SU-DHL-6 (cell line): ENCODE results near the gene TUBB2B.
A peak's percentile ranks its signal among the peaks of the same experiment; 100 is the strongest.

Experiments used
- H2AFZ ChIP-seq: fragments of 200-600 bp; sonication (generic); 2 replicates; pipeline ENCODE4 v1.6.1; 2014; ENCODE audit warnings: low read depth, mild to moderate bottlenecking, moderate library complexity, mixed read lengths, antibody characterized with exemption, low read length; ENCODE audit not compliant: severe bottlenecking
- H3F3A ChIP-seq: fragments of 200-600 bp; shearing (Covaris generic); 2 replicates; pipeline ENCODE4 v1.6.0; 2016; ENCODE audit warnings: antibody characterized with exemption, mild to moderate bottlenecking; ENCODE audit not compliant: insufficient read depth
- H3K27ac ChIP-seq: fragments of 200-600 bp; sonication (generic); 2 replicates; pipeline ENCODE4 v1.5.1; 2016; ENCODE audit warnings: low read depth, mild to moderate bottlenecking, low read length, moderate library complexity, mixed read lengths
- H3K27me3 ChIP-seq: fragments of 200-600 bp; sonication (generic), shearing (Covaris generic); 2 replicates; pipeline ENCODE4 v1.6.0; 2014; ENCODE audit warnings: mild to moderate bottlenecking, low read length
- H3K36me3 ChIP-seq: fragments of 200-600 bp; sonication (generic); 2 replicates; pipeline ENCODE4 v1.6.1; 2014; ENCODE audit warnings: mild to moderate bottlenecking, low read length, mixed read lengths
- H3K4me2 ChIP-seq: fragments of 300-600, 200-600 bp; shearing (Covaris generic), sonication (generic); 2 replicates; pipeline ENCODE4 v1.6.0; 2014; ENCODE audit warnings: low read length, low read depth, mild to moderate bottlenecking; ENCODE audit not compliant: poor library complexity, severe bottlenecking
- H3K4me3 ChIP-seq: fragments of 200-600 bp; sonication (generic); 2 replicates; pipeline ENCODE4 v1.5.1; 2014; ENCODE audit warnings: antibody characterized with exemption, low read length, mild to moderate bottlenecking, mixed read lengths; ENCODE audit not compliant: insufficient read depth, poor library complexity, severe bottlenecking
- H3K79me2 ChIP-seq: fragments of 200-600 bp; sonication (generic); 2 replicates; pipeline ENCODE4 v1.6.1; 2014; ENCODE audit warnings: mild to moderate bottlenecking, low read length, moderate library complexity; ENCODE audit not compliant: insufficient read depth
- H3K9ac ChIP-seq: fragments of 200-600 bp; sonication (generic); 2 replicates; pipeline ENCODE4 v1.7.0; 2014; ENCODE audit warnings: mild to moderate bottlenecking, low read length
- H3K9me2 ChIP-seq: fragments of 200-600 bp; sonication (generic); replicated peaks from 2 replicates; pipeline ENCODE4 v1.6.1; 2014; ENCODE audit warnings: low read length; ENCODE audit not compliant: insufficient read depth
- H3K9me3 ChIP-seq: fragments of 200-600 bp; sonication (generic); 2 replicates; pipeline ENCODE4 v1.6.1; 2014; ENCODE audit warnings: low read length, mixed read lengths; ENCODE audit not compliant: insufficient read depth
- H4K20me1 ChIP-seq: fragments of 200-600 bp; sonication (generic); 2 replicates; pipeline ENCODE4 v1.6.1; 2014; ENCODE audit warnings: low read depth, mild to moderate bottlenecking, antibody characterized with exemption, low read length, moderate library complexity, mixed read lengths
- CTCF ChIP-seq: fragments of 200-600 bp; sonication (generic); IDR thresholded peaks from one replicate; pipeline ENCODE4 v1.5.1; 2017; ENCODE audit warnings: antibody characterized with exemption, mild to moderate bottlenecking, low read length, moderate library complexity; ENCODE audit not compliant: insufficient read depth, poor library complexity, severe bottlenecking
- EZH2phosphoT487 ChIP-seq: fragments of 200-600 bp; sonication (generic), shearing (Covaris generic); conservative IDR thresholded peaks from 2 replicates; pipeline ENCODE4 v1.6.1; 2018; ENCODE audit warnings: mild to moderate bottlenecking, antibody characterized with exemption, low read length, moderate library complexity, mixed read lengths

TUBB2B gene

GRCh38 chr6:3206339-3207015 lies 21.0 kb downstream of the TUBB2B start:
- Histone ChIP-seq H3K27me3 (no peaks in the 10 kb centered on the region), H3K79me2 (no peaks in the 10 kb centered on the region), H3F3A (peaks cover 21% of the 10 kb centered on the region), H3K9me2 (no peaks in the 10 kb centered on the region), H3K4me2 (no peak overlapping the region), H3K9ac (no peak overlapping the region), H2AFZ (no peak overlapping the region), H3K4me3 (no peak overlapping the region), H4K20me1 (no peaks in the 10 kb centered on the region), H3K9me3 (no peaks in the 10 kb centered on the region), H3K36me3 (no peaks in the 10 kb centered on the region), H3K27ac (no peak overlapping the region)
- TF ChIP-seq CTCF (peak; percentile 15), EZH2phosphoT487 (no peak)

- Histone ChIP-seq H4K20me1 (no peaks in the 10 kb centered on the region), H3K27me3 (no peaks in the 10 kb centered on the region), H3K4me2 (no peak overlapping the region), H3K36me3 (no peaks in the 10 kb centered on the region), H3K4me3 (no peak overlapping the region), H3K27ac (no peak overlapping the region), H2AFZ (no peak overlapping the region), H3F3A (peaks cover 21% of the 10 kb centered on the region), H3K79me2 (no peaks in the 10 kb centered on the region), H3K9ac (no peak overlapping the region), H3K9me2 (no peaks in the 10 kb centered on the region), H3K9me3 (no peaks in the 10 kb centered on the region)
- TF ChIP-seq CTCF: no peak
- no peak for TF ChIP-seq EZH2phosphoT487
These were observed 21.5 kb downstream of the TUBB2B start for GRCh38 chr6:3205913-3206312.

GRCh38 chr6:3204921-3205320 lies 22.5 kb downstream of the TUBB2B start:
- TF ChIP-seq CTCF: no peak
- no peak for TF ChIP-seq EZH2phosphoT487
- Histone ChIP-seq H3K27ac (peak overlapping the region; percentile 90), H3K9ac (peak overlapping the region; percentile 15; the same call in 1 of the 2 replicates), H3K27me3 (no peaks in the 10 kb centered on the region), H3F3A (peaks cover 21% of the 10 kb centered on the region), H3K9me3 (no peaks in the 10 kb centered on the region), H2AFZ (peak overlapping the region; percentile 9), H3K4me3 (no peak overlapping the region), H3K4me2 (peak overlapping the region; percentile 67), H3K79me2 (no peaks in the 10 kb centered on the region), H3K36me3 (no peaks in the 10 kb centered on the region), H4K20me1 (no peaks in the 10 kb centered on the region), H3K9me2 (no peaks in the 10 kb centered on the region)
